HG02885 (cell line): Measurements from ENCODE around the gene RAP2C.
"Not testable (repeated sequence)": the region's sequence is repeated elsewhere in the genome, so short reads cannot be mapped to it uniquely, and the experiment has no call there.

ENCODE experiments used
- ATAC-seq: cut with Tn5 transposase; IDR thresholded peaks from one replicate; pipeline ENCODE4 v1.9.1; 2021; ENCODE audit warnings: mild to moderate bottlenecking; ENCODE audit not compliant: unreplicated experiment, poor library complexity

The RAP2C gene

DNA sequence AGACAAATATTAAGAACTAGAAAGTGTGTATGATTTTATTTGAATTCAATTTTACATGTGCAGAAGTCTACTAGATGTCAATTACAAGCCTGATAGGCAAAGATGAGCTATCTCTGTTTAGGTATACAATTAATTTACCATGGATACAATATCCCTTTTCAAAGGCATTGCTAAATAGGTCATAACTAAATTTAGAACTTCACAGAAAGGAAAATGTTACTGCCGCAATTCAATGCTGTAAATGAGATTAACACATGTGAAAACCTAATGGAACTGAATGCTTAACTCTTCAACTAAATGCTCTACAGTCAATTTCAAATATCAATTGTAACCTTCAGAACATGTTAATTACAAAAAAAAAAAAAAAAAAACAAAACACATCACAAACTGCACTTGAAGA is 14.6 kb downstream of the RAP2C start:
- ATAC-seq = no peak

DNA sequence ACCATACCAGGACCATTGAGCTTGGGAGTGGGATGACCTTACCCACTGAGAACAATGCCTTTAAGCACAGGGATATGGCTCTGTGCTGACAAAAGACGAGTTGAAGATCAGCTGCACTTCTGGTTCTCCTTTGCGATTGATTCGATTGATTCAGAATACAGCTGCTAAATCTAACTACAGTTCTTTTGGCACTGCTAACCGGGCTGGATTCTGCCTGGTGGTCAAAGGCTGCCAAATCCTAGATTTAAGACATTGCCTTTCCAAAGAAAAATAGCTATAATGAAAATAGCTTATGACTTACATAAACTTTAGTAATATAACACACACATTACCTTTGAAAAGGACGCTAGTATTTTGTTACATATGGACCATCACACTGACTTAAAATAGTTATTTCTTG is 18.3 kb downstream of the RAP2C start:
- no peak for ATAC-seq

DNA sequence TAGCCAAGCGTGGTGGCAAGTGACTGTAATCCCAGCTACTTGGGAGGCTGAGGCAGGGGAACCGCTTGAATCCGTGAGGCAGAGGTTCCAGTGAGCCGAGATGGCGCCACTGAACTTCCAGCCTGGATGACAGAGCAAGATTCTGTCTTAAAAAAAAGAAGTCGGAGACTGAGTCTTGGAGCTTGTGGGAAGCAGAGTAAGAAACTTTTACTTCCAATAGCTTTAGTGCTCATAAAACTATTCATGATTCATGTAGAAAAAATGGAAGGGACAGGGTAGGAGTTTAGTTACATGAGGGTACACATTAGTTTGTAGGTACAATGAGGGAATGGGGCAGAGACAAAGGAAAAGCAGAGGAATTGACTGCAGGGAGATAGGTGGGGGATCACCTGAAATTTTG is 19.3 kb downstream of the RAP2C start:
- no peak for ATAC-seq

DNA sequence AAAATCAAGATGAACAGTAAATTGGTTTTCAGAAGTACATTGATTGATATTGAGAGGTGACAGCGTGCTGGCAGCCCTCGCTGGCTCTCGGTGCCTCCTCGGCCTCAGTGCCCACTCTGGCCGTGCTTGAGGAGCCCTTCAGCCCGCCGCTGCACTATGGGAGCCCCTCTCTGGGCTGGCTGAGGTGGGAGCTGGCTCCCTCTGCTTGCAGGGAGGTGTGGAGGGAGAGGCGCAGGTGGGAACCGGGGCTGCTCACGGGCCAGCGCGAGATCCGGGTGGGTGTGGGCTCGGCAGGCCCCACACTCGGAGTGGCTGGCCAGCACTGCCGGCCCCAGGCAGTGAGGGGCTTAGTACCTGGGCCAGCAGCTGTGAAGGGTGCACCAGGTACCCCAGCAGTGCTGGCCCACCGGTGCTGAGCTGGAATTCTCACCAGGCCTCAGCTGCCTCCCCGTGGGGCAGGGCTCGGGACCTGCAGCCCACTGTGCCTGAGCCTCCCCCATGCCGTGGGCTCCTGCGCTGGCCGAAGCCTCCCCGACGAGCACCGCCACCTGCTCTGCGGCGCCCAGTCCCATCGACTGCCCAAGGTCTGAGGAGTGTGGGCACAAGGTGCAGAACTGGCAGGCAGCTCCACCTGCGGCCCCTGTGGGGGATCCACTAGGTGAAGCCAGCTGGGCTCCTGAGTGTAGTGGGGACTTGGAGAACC is 25.2 kb downstream of the RAP2C start:
- ATAC-seq = no peak

DNA sequence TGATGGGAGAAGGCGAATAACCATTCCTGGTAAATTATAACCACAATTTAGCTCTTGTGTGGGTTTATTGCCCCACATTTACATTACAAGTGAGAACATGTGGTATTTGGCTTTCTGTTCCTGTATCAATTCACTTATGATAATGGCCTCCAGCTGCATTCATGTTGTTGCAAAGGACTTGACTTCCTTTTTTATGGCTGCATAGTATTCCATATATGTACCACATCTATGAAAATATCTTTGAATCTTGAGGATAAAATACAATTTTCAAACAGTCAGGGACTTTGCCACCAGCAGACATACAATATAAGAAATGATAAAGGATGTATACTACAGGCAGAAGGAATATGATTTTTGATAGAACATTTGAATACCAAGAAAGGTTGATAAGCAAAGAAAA is 27.3 kb downstream of the RAP2C start:
- ATAC-seq = no peak

DNA sequence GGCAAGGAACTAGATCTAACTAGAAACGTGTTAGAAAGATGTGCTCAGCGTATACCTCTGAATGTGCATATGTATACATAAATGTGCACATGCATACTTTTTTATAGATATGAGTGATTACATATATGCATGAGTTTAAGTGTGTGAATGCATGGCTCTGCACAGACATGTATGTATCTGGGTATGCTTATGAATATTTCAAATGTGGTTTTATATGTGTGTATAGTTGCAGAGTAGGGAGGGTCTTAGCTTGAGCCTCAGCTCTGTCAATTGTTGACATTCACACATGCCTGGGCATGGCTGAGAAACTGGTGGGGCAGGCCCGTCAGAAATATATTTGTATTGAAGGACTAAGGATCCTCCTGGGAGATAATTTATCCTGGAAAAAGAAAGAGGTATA is 31.1 kb downstream of the RAP2C start:
- ATAC-seq = no peak

DNA sequence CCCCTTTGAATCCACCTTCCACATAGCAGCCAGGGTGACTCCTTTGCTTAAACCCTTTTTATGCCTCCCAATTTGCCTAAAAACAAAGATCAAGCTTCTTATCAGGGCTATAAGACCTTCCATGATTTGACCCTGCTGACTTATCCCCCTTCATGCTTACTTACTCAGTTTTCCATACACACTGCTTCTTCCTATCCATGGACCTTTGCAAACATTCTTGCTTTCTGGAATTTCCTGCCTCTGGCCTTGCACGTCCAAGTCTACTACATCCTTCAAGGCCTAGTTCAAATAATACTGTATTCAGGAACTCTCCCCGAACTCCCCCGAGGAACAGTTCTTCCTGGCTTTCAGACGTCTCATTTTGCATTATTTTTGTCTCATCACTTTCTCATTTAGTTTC is 31.8 kb downstream of the RAP2C start:
- no peak for ATAC-seq

DNA sequence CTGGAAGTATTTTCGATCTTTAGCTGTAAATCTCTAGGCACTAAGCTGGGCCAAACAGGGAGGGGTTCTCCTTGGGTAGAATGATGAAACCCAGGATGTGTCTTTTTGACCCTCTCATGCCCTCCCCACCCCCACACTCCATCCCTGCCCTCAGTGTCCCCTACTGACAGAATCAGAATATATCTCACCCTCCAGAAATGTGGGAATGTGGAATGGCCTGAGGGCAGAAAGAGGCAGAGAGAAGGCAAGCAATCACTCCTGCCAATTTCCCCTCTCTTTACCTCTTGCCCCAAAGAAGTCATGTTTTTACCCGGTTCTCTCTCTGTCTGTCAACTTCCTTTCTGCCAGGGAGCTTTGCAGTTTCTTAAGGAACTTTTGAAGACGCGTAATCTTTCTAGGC is 34.4 kb downstream of the RAP2C start:
- ATAC-seq = no peak

DNA sequence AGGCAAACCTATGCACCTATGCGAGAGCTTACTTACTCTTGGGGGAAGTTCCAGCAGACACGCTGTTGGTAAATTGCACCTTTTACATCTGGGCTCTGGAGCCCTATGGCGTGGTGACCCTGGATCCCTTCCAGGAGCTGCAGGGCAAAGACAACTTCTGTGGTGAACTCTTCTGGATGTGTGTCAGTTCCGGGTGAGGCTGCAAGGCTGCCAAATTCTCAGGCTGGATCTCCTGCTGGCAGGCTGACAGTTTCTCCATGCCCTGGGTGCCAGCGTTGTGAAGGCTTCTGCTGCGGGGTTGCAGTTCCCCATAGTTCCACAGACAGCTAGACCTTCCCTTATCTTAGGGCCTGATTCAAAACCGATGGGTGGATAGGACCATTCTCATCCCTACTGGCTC is 37.9 kb downstream of the RAP2C start:
- ATAC-seq = no peak

DNA sequence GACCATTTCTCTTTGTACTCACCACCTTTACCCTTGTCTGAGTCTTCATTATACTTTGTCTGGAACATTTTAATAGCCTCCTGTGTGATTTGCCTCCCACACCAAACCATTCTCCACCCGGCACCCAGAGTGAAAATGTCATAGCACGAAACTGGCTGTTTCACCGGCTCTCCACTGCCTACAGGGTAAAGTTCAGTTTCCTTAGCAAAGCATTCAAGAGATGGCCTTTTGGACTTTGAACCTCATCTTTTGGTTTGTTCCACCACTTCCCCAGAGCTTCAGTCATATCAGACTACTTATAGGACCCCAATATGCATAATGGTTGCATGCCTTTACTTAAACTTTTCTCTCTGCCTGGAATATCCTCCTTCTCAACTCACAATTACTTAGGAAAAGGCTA is 38.3 kb downstream of the RAP2C start:
- ATAC-seq = no peak

DNA sequence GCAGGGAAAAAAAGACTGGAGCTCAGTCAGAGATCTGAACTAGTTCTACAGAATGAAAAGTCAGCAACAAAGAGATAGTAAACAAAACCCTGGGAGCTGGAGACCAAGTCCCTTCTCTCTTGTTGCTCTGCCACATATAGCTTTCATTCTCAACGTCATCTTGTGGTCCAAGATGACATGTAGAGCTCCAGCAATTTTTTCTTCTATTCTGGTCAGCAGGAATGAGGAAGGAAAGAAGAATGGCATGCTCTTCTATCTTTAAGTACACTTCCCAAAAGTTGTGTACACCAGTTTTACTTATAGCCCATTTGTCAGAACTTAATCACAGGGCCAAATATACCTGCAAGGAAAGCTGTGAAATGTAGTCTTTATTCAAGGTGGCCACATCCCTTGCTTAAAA is 45.6 kb downstream of the RAP2C start:
- no peak for ATAC-seq

DNA sequence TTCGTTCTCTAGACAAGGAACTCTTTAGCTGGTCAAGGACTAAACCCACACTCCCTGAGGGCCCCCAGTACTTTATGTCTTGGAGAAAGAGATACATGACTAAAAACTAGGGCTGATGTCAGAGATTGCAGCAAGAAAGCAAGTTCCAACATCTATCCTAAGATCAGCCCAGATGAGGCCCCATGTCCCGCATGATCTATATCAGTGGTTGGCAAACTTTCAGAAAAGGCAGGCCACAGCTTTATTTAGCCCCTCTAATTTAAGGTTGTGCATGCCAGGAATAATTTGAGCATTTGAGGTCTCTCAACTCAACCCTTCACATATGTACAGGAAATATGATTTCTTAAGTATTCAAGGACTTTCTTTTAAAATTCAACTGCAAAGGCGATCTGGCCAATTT is 47.4 kb downstream of the RAP2C start:
- no peak for ATAC-seq

DNA sequence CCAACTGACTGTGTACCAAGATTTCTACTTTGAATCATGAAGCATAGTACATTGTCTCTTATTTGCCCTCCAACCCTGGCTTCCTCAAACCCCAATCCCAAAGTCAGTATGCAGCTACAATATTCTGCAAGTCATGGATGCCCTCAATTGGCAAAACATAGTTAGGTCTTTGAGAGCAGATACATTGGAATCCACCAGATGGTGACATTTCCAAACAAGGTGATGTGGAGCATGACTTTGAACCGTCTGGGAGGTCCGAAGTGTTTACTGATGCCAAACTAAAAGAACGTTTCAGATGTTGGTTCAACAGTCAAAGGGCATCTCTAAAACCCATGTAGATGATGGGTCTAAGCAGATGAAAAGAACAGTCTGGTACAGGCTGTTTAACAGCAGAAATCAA is 47.8 kb downstream of the RAP2C start:
- ATAC-seq = no peak

DNA sequence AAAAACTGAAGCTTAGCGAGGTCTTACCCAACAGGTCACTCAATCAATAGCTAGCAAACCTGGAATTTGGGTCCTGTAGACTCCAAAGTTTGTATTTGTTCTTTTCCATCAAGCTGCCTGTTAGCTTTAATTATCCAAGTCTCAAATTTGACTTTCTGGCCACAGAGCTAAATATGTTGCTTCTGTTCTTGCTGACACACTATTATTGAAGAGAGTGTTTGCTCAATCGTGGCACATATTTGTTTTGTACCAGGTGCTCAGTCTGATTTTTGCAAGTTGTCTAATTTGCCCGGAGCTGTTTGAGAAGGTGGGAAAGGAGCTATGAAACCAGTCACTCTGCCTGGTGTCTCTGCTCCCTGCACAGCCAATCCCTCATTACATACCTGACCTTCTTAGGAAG is 49.7 kb downstream of the RAP2C start:
- ATAC-seq = no peak

DNA sequence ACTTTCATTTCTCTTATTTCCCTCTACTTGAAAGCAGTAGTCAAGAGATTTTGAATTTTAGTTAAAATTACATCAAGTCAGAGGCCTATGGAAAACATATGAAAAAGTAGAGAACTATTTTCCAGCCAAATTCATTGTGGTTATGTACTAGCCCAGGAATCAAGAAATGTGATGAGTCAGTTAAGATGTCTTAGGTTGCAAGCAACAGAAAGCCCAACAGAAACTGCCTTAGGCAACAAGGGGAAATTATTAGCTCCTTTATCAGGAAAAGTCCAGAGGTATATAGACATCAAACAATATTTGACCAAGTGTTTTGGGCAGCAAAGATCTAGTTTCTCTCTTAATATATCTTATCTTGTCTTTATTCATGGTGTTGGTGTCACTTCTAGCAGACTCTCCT is 53.6 kb downstream of the RAP2C start:
- no peak for ATAC-seq

DNA sequence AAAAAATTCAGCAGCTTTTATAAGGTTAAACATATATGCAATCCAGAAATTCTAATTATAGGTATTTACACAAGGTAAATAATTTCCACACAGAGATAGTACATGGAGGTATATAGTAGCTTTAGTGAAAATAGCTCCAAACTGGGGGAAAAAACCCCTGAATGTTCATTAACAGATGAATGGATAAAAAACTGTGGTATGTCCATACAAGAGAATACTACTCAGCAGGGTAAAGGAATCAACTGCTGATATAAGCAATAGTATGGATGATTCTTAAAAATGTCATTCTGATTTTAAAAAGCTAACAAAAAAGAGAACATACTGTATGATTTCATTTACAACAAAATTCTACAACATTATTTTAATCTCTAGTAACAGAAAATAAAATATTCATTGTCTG is 54.2 kb downstream of the RAP2C start:
- ATAC-seq = no peak

DNA sequence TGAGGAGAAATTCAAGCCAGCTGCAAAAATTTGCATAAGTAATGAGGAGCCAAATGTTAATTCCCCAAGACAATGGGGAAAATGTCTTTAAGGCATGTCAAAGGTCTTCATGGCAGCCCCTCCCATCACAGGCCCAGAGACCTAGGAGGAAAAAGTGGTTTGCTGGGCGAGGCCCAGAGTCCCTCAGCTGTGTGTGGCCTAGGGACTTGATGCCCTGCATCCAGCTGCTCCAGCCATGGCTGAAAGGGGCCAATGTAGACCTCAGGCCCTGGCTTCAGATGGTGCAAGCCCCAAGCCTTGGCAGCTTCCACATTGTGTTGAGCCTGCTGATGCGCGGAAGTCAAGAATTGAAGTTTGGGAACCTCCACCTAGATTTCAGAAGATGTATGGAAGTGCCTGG is 56.2 kb downstream of the RAP2C start:
- not testable (repeated sequence) for ATAC-seq

DNA sequence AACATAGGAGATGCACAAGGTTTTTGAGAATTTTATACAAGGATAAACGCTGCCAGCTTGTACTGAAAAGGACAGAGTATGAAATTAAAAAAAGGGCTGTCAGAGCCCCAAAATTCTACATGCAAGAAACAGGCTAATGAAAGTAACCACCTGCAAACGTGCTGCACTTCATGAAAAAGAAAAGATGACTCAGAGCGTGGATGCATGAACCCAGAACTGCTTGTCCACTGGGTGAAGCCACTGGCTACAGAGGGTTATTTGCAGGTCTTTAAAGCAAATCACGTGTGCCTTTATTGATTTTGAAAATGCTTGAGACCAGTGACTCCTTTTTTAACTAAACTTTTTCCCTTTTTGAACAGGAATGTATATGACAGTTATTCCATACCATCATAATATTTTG is 66.1 kb downstream of the RAP2C start:
- ATAC-seq = no peak
